Bronchial epithelial cell (primary cell): ENCODE results near the gene LMO1. TPM values are rescaled to one million over a fixed set of nuclear protein-coding genes. Genes with fewer than 3 reads are reported as not detected.
A peak's percentile ranks its signal among the peaks of the same experiment; 100 is the strongest.

Experiments
- DNase-seq: peaks from one replicate; pipeline ENCODE4 v3.0.0-alpha.2; 2010; ENCODE audit warnings: low read depth
- FAIRE-seq: peaks from 2 replicates; lab custom pipeline; 2011; peaks lifted over from hg19 to GRCh38; lab: Jason Lieb, UNC
- H3K27me3 ChIP-seq: 2 replicates; pipeline ENCODE4 v1.5.1; 2011; ENCODE audit warnings: low read length; ENCODE audit not compliant: control insufficient read depth, insufficient read depth
- H3K36me3 ChIP-seq: 2 replicates; pipeline ENCODE4 v1.5.1; 2011; ENCODE audit warnings: low read length; ENCODE audit not compliant: control insufficient read depth, insufficient read depth
- H3K4me3 ChIP-seq: 2 replicates; pipeline ENCODE4 v1.5.1; 2011; ENCODE audit warnings: mild to moderate bottlenecking, low read depth, low read length, control low read depth
- CTCF ChIP-seq: IDR thresholded peaks from 2 replicates; pipeline ENCODE4 v1.5.1; 2011; ENCODE audit warnings: mild to moderate bottlenecking, moderate library complexity, low read length, control low read depth, inconsistent platforms; ENCODE audit not compliant: insufficient read depth, severe bottlenecking
- total RNA-seq: library from RNA; depleted of rRNA; stranded (reverse); fragments of >200 nt; gene quantifications from 2 replicates; pipeline ENCODE4 v1.2.1, GENCODE V29; 2014

Gene LMO1
- total RNA-seq, 1 donor from 2014 or later, result not detected

- no peak for FAIRE-seq
- DNase-seq, result no peak
- no peak for TF ChIP-seq CTCF
- Histone ChIP-seq H3K27me3 (peaks cover 5% of the 10 kb centered on the region), H3K36me3 (no peaks in the 10 kb centered on the region), H3K4me3 (no peak overlapping the region)
These were observed 28.0 kb upstream of the LMO1 start for GRCh38 chr11:8291421-8292350.

- peaks cover 6% of the 10 kb centered on the region for H3K27me3 ChIP-seq
- TF ChIP-seq CTCF, result no peak
- FAIRE-seq, result no peak
- no peak for DNase-seq
- no peaks in the 10 kb centered on the region for H3K36me3 ChIP-seq
- H3K4me3 ChIP-seq, result no peak overlapping the region
These were observed 26.6 kb upstream of the LMO1 start for GRCh38 chr11:8290081-8290810.

- Histone ChIP-seq H3K27me3 (peaks cover 6% of the 10 kb centered on the region), H3K36me3 (no peaks in the 10 kb centered on the region), H3K4me3 (no peak overlapping the region)
- DNase-seq, result no peak
- TF ChIP-seq CTCF, result no peak
- no peak for FAIRE-seq
These were observed 25.8 kb upstream of the LMO1 start for GRCh38 chr11:8289492-8289918.

GRCh38 chr11:8288824-8289491, 25.3 kb upstream of the LMO1 start:
- no peak for TF ChIP-seq CTCF
- no peak for FAIRE-seq
- DNase-seq, result no peak

GRCh38 chr11:8288166-8288772, 24.6 kb upstream of the LMO1 start:
- Histone ChIP-seq H3K4me3 (no peak overlapping the region), H3K27me3 (peaks cover 3% of the 10 kb centered on the region), H3K36me3 (no peaks in the 10 kb centered on the region)
- TF ChIP-seq CTCF, result no peak
- FAIRE-seq, result no peak
- DNase-seq, result peak; percentile 20

More at GRCh38 chr11:8288824-8289491, 25.3 kb upstream of the LMO1 start:
- H3K36me3 ChIP-seq, result no peaks in the 10 kb centered on the region
- peaks cover 3% of the 10 kb centered on the region for H3K27me3 ChIP-seq
- no peak overlapping the region for H3K4me3 ChIP-seq
